Kidney (tissue), 14 donors: ENCODE measurements around the gene PPP1R8. TPM values are rescaled to one million over a fixed set of nuclear protein-coding genes. Genes with fewer than 3 reads are reported as not detected.

Source experiments
- DNase-seq, 5 donors: peaks; one replicate each; pipeline ENCODE4 v3.0.0-alpha.2; 2013 to 2020
- FAIRE-seq: peaks from 2 replicates; lab custom pipeline; 2012; peaks lifted over from hg19 to GRCh38; lab: Jason Lieb, UNC
- H3K27ac ChIP-seq, 2 donors: one replicate each; pipeline ENCODE4 v1.7.0; 2013; ENCODE audit warnings: low read depth in 2 of 2, low read length in 2 of 2, inconsistent platforms in 1 of 2
- H3K27me3 ChIP-seq: one replicate; pipeline ENCODE4 v1.7.1; 2013; ENCODE audit warnings: low read length, inconsistent platforms; ENCODE audit not compliant: control insufficient read depth, insufficient read depth
- H3K36me3 ChIP-seq, 3 donors: one replicate each; pipeline versions ENCODE4 v1.7.0 to v1.7.1; 2013; ENCODE audit warnings: low read length in 3 of 3, control low read depth in 1 of 3, inconsistent platforms in 1 of 3; ENCODE audit not compliant: insufficient read depth in 3 of 3, control insufficient read depth in 2 of 3
- H3K4me1 ChIP-seq, 3 donors: one replicate each; pipeline versions ENCODE4 v1.7.0 to v1.7.1; 2013; ENCODE audit warnings: low read length in 3 of 3, inconsistent platforms in 1 of 3, low read depth in 1 of 3; ENCODE audit not compliant: control insufficient read depth in 2 of 3, insufficient read depth in 2 of 3
- H3K4me3 ChIP-seq, 3 donors: one replicate each; pipeline versions ENCODE4 v1.7.0 to v1.8.1; 2013; ENCODE audit warnings: low read length in 3 of 3, control low read depth in 1 of 3, inconsistent platforms in 1 of 3
- H3K9ac ChIP-seq, 3 donors: one replicate each; pipeline versions ENCODE4 v1.7.0 to v1.7.1; 2013; ENCODE audit warnings: low read length in 3 of 3, control low read depth in 1 of 3, inconsistent platforms in 1 of 3
- H3K9me3 ChIP-seq, 3 donors: one replicate each; pipeline versions ENCODE4 v1.7.0 to v1.7.1; 2013; ENCODE audit warnings: low read length in 3 of 3, control low read depth in 1 of 3, inconsistent platforms in 1 of 3; ENCODE audit not compliant: control insufficient read depth in 2 of 3, insufficient read depth in 1 of 3
- CTCF ChIP-seq: IDR thresholded peaks from 3 replicates; pipeline ENCODE4 v1.5.1; 2012; ENCODE audit warnings: mild to moderate bottlenecking, moderate library complexity, borderline replicate concordance; ENCODE audit not compliant: insufficient read depth; ENCODE audit errors: extremely low read depth
- intact Hi-C: fragments of 100-400 bp; cut with DNase I; formaldehyde crosslinking; loops from one replicate; pipeline ENCODE4 v1.11.1; 2022
- polyA plus RNA-seq: library from polyadenylated mRNA; stranded (reverse); fragments of 350-450 nt; fragmentation: Illumina TruSeq; extraction: RNeasy Lipid Tissue Mini Kit (QIAGEN cat#74804); gene quantifications from one replicate; pipeline ENCODE4 v1.2.3, GENCODE V29; 2014; ENCODE audit warnings: low read depth, low replicate concordance; ENCODE audit not compliant: insufficient read depth
- total RNA-seq: library from RNA; stranded (reverse); fragmentation: NEBNext Ultra II Directional; extraction: Animal tissue kit (Norgen Biotek cat#: 25700); gene quantifications from one replicate; pipeline ENCODE4 v1.2.1, GENCODE V29; 2021
- donor health status: control.
- donor health status: control.
- donor health status: control.
- donor health status: control.
- donor health status: control.
- donor health status: DM: yes; HTN: yes; CAD: no.
- donor health status: Normal renal cell carcinoma (clear cell type).

The PPP1R8 gene
- total and polyA plus RNA-seq, 2 donors from 2014 or later = 21.8 to 38.6 TPM

- Histone ChIP-seq H3K9ac (no peak overlapping the region), H3K27ac (peak overlapping the region in 1 of 2 donors; percentile 65), H3K36me3 (peaks cover 0 to 21% (median 5%) of the 10 kb centered on the region in 3 donors), H3K9me3 (no peaks in the 10 kb centered on the region), H3K4me3 (no peak overlapping the region), H3K4me1 (no peaks in the 10 kb centered on the region), H3K27me3 (no peaks in the 10 kb centered on the region)
- FAIRE-seq (no peak), DNase-seq (no peak)
- no peak for TF ChIP-seq CTCF
- intact Hi-C loops = no loop called here
These were observed 56.2 kb downstream of the PPP1R8 start for GRCh38 chr1:27886744-27887143.

- Histone ChIP-seq H3K27ac (peak overlapping the region in 1 of 2 donors; percentile 65), H3K4me3 (no peak overlapping the region), H3K4me1 (no peaks in the 10 kb centered on the region), H3K9me3 (no peaks in the 10 kb centered on the region), H3K27me3 (no peaks in the 10 kb centered on the region), H3K36me3 (peaks cover 0 to 27% (median 12%) of the 10 kb centered on the region in 3 donors), H3K9ac (no peak overlapping the region)
- FAIRE-seq (no peak), DNase-seq (no peak)
- intact Hi-C loops = no loop called here
- no peak for TF ChIP-seq CTCF
These were observed 56.8 kb downstream of the PPP1R8 start for GRCh38 chr1:27887215-27888021.

GRCh38 chr1:27889506-27889905 lies 58.9 kb downstream of the PPP1R8 start:
- no peak for DNase-seq
- Histone ChIP-seq H3K36me3 (peaks cover 3 to 46% (median 29%) of the 10 kb centered on the region in 3 donors), H3K4me1 (no peaks in the 10 kb centered on the region), H3K4me3 (no peak overlapping the region), H3K9me3 (no peaks in the 10 kb centered on the region), H3K9ac (no peak overlapping the region), H3K27me3 (no peaks in the 10 kb centered on the region), H3K27ac (no peak overlapping the region)
- TF ChIP-seq CTCF = no peak
- intact Hi-C loops = no loop called here
- FAIRE-seq = no peak
